Endothelial cell of umbilical vein (primary cell): ENCODE data around the gene FBXO27. TPM values are rescaled to one million over a fixed set of nuclear protein-coding genes. Genes with fewer than 3 reads are reported as not detected.

Experiments used
- BruUV-seq: library from RNA; stranded (reverse); fragments of 400-500 nt; replicated peaks from 2 replicates; lab custom pipeline; 2021; lab: Mats Ljungman, UMichigan
- CTCF ChIA-PET: fragments of 300-600, 350-600 bp; sonication (Branson Sonifier 250); formaldehyde crosslinking; loops from one replicate; lab custom pipeline; 2021; ENCODE audit warnings: antibody characterized with exemption, inconsistent platforms; lab: Charles Lee
- POLR2A ChIA-PET: fragments of 300-600, 350-600 bp; sonication (Branson Sonifier 250); formaldehyde crosslinking; loops from one replicate; lab custom pipeline; 2021; ENCODE audit warnings: antibody characterized with exemption, inconsistent platforms; lab: Charles Lee
- DNase-seq: peaks from one replicate; pipeline ENCODE4 v3.0.0-alpha.2; 2011; ENCODE audit warnings: low read depth, low spot score
- FAIRE-seq: peaks from 2 replicates; lab custom pipeline; 2011; peaks lifted over from hg19 to GRCh38; lab: Jason Lieb, UNC
- H2AFZ ChIP-seq: 2 replicates; pipeline ENCODE4 v1.6.0; 2012; ENCODE audit warnings: low read depth, low read length, control low read depth, inconsistent platforms
- H3K27ac ChIP-seq: 2 replicates; pipeline ENCODE4 v1.5.1; 2011; ENCODE audit warnings: low read depth, mild to moderate bottlenecking, control low read depth, low read length, moderate library complexity; ENCODE audit not compliant: insufficient read depth
- H3K27me3 ChIP-seq, 2 experiments: 2 replicates each; pipeline versions ENCODE4 v1.6.0 to v1.6.1; 2011; ENCODE audit warnings: low read length in 2 of 2, mixed read lengths in 1 of 2; ENCODE audit not compliant: control insufficient read depth in 2 of 2, insufficient read depth in 2 of 2
- H3K36me3 ChIP-seq, 2 experiments: 2 replicates in 1 of 2; 3 replicates in 1 of 2; pipeline ENCODE4 v1.5.1; 2011; ENCODE audit warnings: low read length in 2 of 2, mild to moderate bottlenecking in 1 of 2, moderate library complexity in 1 of 2; ENCODE audit not compliant: control insufficient read depth in 2 of 2, insufficient read depth in 2 of 2; ENCODE audit errors: extremely low read depth in 1 of 2
- H3K4me1 ChIP-seq: 3 replicates; pipeline ENCODE4 v1.5.1; 2011; ENCODE audit warnings: mild to moderate bottlenecking, low read length; ENCODE audit not compliant: control insufficient read depth, insufficient read depth; ENCODE audit errors: extremely low read depth
- H3K4me2 ChIP-seq: 2 replicates; pipeline ENCODE4 v1.6.1; 2011; ENCODE audit warnings: low read length, control low read depth, mixed read lengths; ENCODE audit not compliant: insufficient read depth
- H3K4me3 ChIP-seq, 3 experiments: fragments of 200-600 bp in 1 of 3; sonication (generic), shearing (Covaris generic) in 1 of 3; replicated peaks in 1 of 3; 2 replicates each; pipeline ENCODE4 v1.5.1; 2011 to 2016; ENCODE audit warnings: control low read depth in 3 of 3, low read length in 3 of 3, mild to moderate bottlenecking in 2 of 3, inconsistent platforms in 1 of 3, low read depth in 1 of 3, moderate library complexity in 1 of 3; ENCODE audit not compliant: insufficient read depth in 1 of 3
- H3K79me2 ChIP-seq: 2 replicates; pipeline ENCODE4 v1.6.0; 2012; ENCODE audit warnings: low read length, inconsistent platforms; ENCODE audit not compliant: control insufficient read depth, insufficient read depth
- H3K9ac ChIP-seq: replicated peaks from 2 replicates; pipeline ENCODE3; 2011; ENCODE audit warnings: low read length, control low read depth; ENCODE audit not compliant: insufficient read depth; ENCODE audit errors: extremely low read depth
- H3K9me1 ChIP-seq: replicated peaks from 3 replicates; pipeline ENCODE4 v1.6.0; 2011; ENCODE audit warnings: mild to moderate bottlenecking, low read length; ENCODE audit not compliant: control insufficient read depth, insufficient read depth; ENCODE audit errors: extremely low read depth
- H3K9me3 ChIP-seq: replicated peaks from 2 replicates; pipeline ENCODE4 v1.5.1; 2012; ENCODE audit warnings: low read length, inconsistent platforms; ENCODE audit not compliant: control insufficient read depth, insufficient read depth
- H4K20me1 ChIP-seq: replicated peaks from 2 replicates; pipeline ENCODE3; 2011; ENCODE audit warnings: mild to moderate bottlenecking, low read length; ENCODE audit not compliant: control insufficient read depth, insufficient read depth; ENCODE audit errors: extremely low read depth
- EZH2 ChIP-seq: IDR thresholded peaks from 2 replicates; pipeline ENCODE4 v1.6.1; 2012; ENCODE audit warnings: borderline replicate concordance, low read depth, mild to moderate bottlenecking, moderate library complexity, low read length, inconsistent platforms; ENCODE audit not compliant: severe bottlenecking
- FOS ChIP-seq: IDR thresholded peaks from 2 replicates; pipeline ENCODE4 v1.6.1; 2011; ENCODE audit warnings: mild to moderate bottlenecking, low read length, moderate library complexity, borderline replicate concordance; ENCODE audit not compliant: insufficient read depth
- GATA2 ChIP-seq: IDR thresholded peaks from 2 replicates; pipeline ENCODE4 v1.7.0; 2011; ENCODE audit warnings: low read depth, mild to moderate bottlenecking, moderate library complexity, mixed read lengths, low read length; ENCODE audit not compliant: insufficient read length, insufficient read depth
- JUN ChIP-seq: IDR thresholded peaks from 2 replicates; pipeline ENCODE4 v1.6.1; 2011; ENCODE audit warnings: borderline replicate concordance, low read depth; ENCODE audit not compliant: insufficient read length, insufficient read depth
- MYC ChIP-seq: IDR thresholded peaks from one replicate; pipeline ENCODE4 v1.6.1; 2011; ENCODE audit warnings: mild to moderate bottlenecking, low read depth, low read length
- POLR2A ChIP-seq: IDR thresholded peaks from 2 replicates; pipeline ENCODE4 v1.6.1; 2012; ENCODE audit warnings: low read depth, mild to moderate bottlenecking, control low read depth, low read length
- POLR2AphosphoS5 ChIP-seq: IDR thresholded peaks from 2 replicates; pipeline ENCODE4 v1.6.1; 2012; ENCODE audit warnings: low read depth, mild to moderate bottlenecking, control low read depth, low read length, moderate library complexity; ENCODE audit not compliant: insufficient read depth
- dilution Hi-C: fragments of 300-500 bp; cut with MboI; formaldehyde crosslinking; loops from one replicate; pipeline ENCODE4 v1.15.0; 2019; ENCODE audit warnings: low sequenced_read_pairs; ENCODE audit not compliant: extremely low pct_ligation_motif_present
- intact Hi-C: fragments of 100-400 bp; cut with micrococcal nuclease; formaldehyde crosslinking; loops from one replicate; pipeline ENCODE4 v1.10.0; 2022
- polyA plus RNA-seq, 4 experiments: library from polyadenylated mRNA; depleted of rRNA in 3 of 4; stranded (reverse) in 3 of 4; unstranded in 1 of 4; fragments of >200 nt; gene quantifications; 2 replicates each; pipeline versions ENCODE4 v1.2.1 to v1.2.3, GENCODE V29; 2011 to 2012; ENCODE audit warnings: missing spikeins in 1 of 4
- total RNA-seq: library from RNA; stranded (reverse); gene quantifications from 2 replicates; pipeline ENCODE4 v1.2.3, GENCODE V29; 2021
- TF ChIP-seq, protein P1 (sequence below), 2 donors: IDR thresholded peaks; 1 replicate in 1 of 2; 2 replicates in 1 of 2; pipeline ENCODE4 v1.5.1; 2011; ENCODE audit warnings: low read length in 2 of 2, mild to moderate bottlenecking in 2 of 2, moderate library complexity in 2 of 2, control low read depth in 1 of 2, inconsistent platforms in 1 of 2, low read depth in 1 of 2; ENCODE audit not compliant: insufficient read depth in 1 of 2; ENCODE audit errors: extremely low read depth in 1 of 2
- TF ChIP-seq, protein P2 (sequence below): IDR thresholded peaks from 2 replicates; pipeline ENCODE4 v1.6.1; 2011; ENCODE audit not compliant: insufficient read depth, insufficient read length

Gene FBXO27
- total and polyA plus RNA-seq, 2 donors (not counting 3 experiments of a cell fraction or from before 2014, with no cell fraction given) = 3.5 to 4.2 TPM

DNA sequence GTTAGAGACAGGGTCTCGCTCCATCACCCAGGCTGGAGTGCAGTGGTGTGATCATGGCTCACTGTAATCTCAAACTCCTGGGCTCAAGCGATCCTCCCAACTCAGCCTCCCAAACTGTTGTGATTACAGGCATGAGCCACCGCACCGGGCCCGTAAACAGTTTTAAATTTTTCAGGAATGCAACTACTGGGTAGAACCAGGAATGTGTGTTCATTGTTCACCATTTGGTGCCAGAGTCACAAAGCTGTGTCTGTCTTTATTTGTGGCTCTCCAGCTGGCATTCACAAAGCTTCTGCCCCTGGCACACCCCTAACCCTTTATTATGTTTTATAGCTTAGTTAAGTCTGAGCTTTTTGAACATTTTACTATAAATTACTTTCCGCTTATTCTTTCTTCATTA lies 32.1 kb upstream of the FBXO27 start:
- no peak overlapping the region for H3K4me3 ChIP-seq
- CTCF ChIA-PET = interaction anchor here (5.1 kb wide), 1 partner anchor 13 kb away, joined by 31 read pairs; no protein-coding TSS in a partner anchor
- no peaks in the 10 kb centered on the region for H4K20me1 ChIP-seq
- TF ChIP-seq, protein P1, sequence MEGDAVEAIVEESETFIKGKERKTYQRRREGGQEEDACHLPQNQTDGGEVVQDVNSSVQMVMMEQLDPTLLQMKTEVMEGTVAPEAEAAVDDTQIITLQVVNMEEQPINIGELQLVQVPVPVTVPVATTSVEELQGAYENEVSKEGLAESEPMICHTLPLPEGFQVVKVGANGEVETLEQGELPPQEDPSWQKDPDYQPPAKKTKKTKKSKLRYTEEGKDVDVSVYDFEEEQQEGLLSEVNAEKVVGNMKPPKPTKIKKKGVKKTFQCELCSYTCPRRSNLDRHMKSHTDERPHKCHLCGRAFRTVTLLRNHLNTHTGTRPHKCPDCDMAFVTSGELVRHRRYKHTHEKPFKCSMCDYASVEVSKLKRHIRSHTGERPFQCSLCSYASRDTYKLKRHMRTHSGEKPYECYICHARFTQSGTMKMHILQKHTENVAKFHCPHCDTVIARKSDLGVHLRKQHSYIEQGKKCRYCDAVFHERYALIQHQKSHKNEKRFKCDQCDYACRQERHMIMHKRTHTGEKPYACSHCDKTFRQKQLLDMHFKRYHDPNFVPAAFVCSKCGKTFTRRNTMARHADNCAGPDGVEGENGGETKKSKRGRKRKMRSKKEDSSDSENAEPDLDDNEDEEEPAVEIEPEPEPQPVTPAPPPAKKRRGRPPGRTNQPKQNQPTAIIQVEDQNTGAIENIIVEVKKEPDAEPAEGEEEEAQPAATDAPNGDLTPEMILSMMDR (IDR thresholded peaks at IDR 0.05; ENCODE audit: extremely low read depth in 1 of 2, insufficient read depth in 1 of 2, low read depth in 1 of 2, low read length in 2 of 2) = no peak
- no peak for TF ChIP-seq FOS
- TF ChIP-seq, protein P2, sequence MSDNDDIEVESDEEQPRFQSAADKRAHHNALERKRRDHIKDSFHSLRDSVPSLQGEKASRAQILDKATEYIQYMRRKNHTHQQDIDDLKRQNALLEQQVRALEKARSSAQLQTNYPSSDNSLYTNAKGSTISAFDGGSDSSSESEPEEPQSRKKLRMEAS = no peak
- TF ChIP-seq POLR2AphosphoS5 = no peak
- no peak for TF ChIP-seq GATA2
- no peak for TF ChIP-seq MYC
- TF ChIP-seq JUN = no peak
- TF ChIP-seq POLR2A = no peak
- no peak for TF ChIP-seq EZH2
- H3K4me1 ChIP-seq = no peaks in the 10 kb centered on the region
- H3K4me2 ChIP-seq = no peak overlapping the region
- no peaks in the 10 kb centered on the region for H3K9me1 ChIP-seq
- H3K27me3 ChIP-seq = no peaks in the 10 kb centered on the region
- H3K9ac ChIP-seq = no peak overlapping the region
- H3K9me3 ChIP-seq = no peaks in the 10 kb centered on the region
- H3K79me2 ChIP-seq = no peaks in the 10 kb centered on the region
- no peak overlapping the region for H2AFZ ChIP-seq
- intact Hi-C loops (no loop called here), dilution Hi-C loops (no loop called here)
- no peak overlapping the region for H3K27ac ChIP-seq
- DNase-seq (no peak), FAIRE-seq (no peak)
- no peaks in the 10 kb centered on the region for H3K36me3 ChIP-seq
- BruUV-seq = no TSS peak
- POLR2A ChIA-PET = no interaction called here
